Esophagus squamous epithelium (tissue), 4 donors: ENCODE measurements around the gene SIGLEC7.

Experiments
- CTCF ChIP-seq, 6 experiments: fragments of 450-650 bp in 4 of 6; fragments of 200-600 bp in 2 of 6; sonication (generic) in 2 of 6; IDR thresholded peaks; one replicate each; pipeline ENCODE4 v1.5.1; 2016 to 2019; ENCODE audit warnings: antibody characterized with exemption in 6 of 6, mild to moderate bottlenecking in 4 of 6, moderate library complexity in 4 of 6
- POLR2A ChIP-seq, 4 donors: fragments of 450-650 bp; IDR thresholded peaks; one replicate each; pipeline ENCODE4 v1.6.1; 2017; ENCODE audit warnings: antibody characterized with exemption in 4 of 4, mild to moderate bottlenecking in 4 of 4, moderate library complexity in 3 of 4

DNA sequence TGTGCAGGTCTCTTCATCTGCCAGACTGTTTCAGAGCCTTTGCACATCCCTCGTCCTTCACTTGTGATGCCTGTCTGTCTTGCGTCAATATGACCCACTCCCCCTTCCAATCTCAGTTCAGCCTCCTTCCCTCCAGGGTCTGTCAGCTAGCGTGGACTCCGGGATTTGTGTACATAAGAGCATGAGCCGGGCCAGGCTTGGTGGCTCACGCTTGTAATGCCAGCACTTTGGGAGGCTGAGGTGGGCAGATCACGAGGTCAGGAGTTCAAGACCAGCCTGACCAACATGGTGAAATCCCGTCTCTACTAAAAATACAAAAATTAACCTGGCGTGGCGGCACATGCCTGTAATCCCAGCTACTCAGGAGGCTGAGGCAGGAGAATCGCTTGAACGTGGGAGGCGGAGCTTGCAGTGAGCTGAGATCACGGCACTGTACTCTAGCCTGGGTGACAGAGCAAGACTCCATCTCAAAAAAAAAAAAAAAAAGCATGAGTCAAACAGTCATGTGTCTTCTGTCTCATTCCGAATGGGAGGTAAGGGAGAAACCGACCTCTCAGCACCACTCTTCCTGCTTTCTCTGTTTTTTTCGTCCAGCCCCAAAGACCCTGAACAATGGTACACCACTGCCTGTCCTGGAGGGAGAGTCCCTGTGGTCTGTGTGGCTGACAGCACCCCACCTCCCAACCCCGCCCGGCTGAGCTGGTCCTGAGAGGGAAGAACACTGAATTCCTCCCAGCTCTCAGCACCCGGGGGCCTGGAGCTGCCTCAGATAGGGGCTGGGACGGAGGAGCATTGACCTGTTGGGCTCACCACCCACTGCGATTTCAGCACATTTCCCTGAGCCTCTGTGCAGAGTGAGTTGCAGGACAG lies 19.8 kb upstream of the SIGLEC7 start:
- TF ChIP-seq CTCF (IDR thresholded peaks at IDR 0.05) (no peak), POLR2A (IDR thresholded peaks at IDR 0.05) (no peak)
